Keratinocyte (primary cell): ENCODE results near the gene MRC2. TPM values are rescaled to one million over a fixed set of nuclear protein-coding genes. Genes with fewer than 3 reads are reported as not detected.

ENCODE experiments used
- DNase-seq: peaks from one replicate; pipeline ENCODE4 v3.0.0-alpha.2; 2011; ENCODE audit warnings: low read depth, missing footprints, low spot score
- FAIRE-seq: peaks from 2 replicates; lab custom pipeline; 2011; peaks lifted over from hg19 to GRCh38; lab: Jason Lieb, UNC
- H2AFZ ChIP-seq: 2 replicates; pipeline ENCODE4 v1.6.0; 2012; ENCODE audit warnings: low read length, control low read depth, inconsistent platforms; ENCODE audit not compliant: control insufficient read depth
- H3K27ac ChIP-seq: 2 replicates; pipeline ENCODE4 v1.5.1; 2011; ENCODE audit warnings: low read length; ENCODE audit not compliant: control insufficient read depth, insufficient read depth
- H3K27me3 ChIP-seq: 3 replicates; pipeline ENCODE4 v1.6.0; 2011; ENCODE audit warnings: low read length; ENCODE audit not compliant: control insufficient read depth, insufficient read depth; ENCODE audit errors: extremely low read depth
- H3K36me3 ChIP-seq, 2 experiments: 2 replicates in 1 of 2; 3 replicates in 1 of 2; pipeline ENCODE4 v1.5.1; 2011; ENCODE audit warnings: low read length in 2 of 2, mild to moderate bottlenecking in 1 of 2; ENCODE audit not compliant: control insufficient read depth in 2 of 2, insufficient read depth in 2 of 2; ENCODE audit errors: extremely low read depth in 1 of 2
- H3K4me1 ChIP-seq: 3 replicates; pipeline ENCODE4 v1.5.1; 2011; ENCODE audit warnings: low read length; ENCODE audit not compliant: control insufficient read depth, insufficient read depth; ENCODE audit errors: extremely low read depth
- H3K4me2 ChIP-seq: 3 replicates; pipeline ENCODE4 v1.6.0; 2011; ENCODE audit warnings: low read depth, low read length; ENCODE audit not compliant: control insufficient read depth, insufficient read depth; ENCODE audit errors: extremely low read depth
- H3K4me3 ChIP-seq, 3 experiments: fragments of 200-600 bp in 1 of 3; sonication (generic) in 1 of 3; 2 replicates in 2 of 3; 3 replicates in 1 of 3; pipeline ENCODE4 v1.5.1; 2011 to 2016; ENCODE audit warnings: low read length in 3 of 3, mild to moderate bottlenecking in 3 of 3, control low read depth in 2 of 3, inconsistent platforms in 1 of 3, low read depth in 1 of 3, mixed read lengths in 1 of 3, mixed run types in 1 of 3, moderate library complexity in 1 of 3; ENCODE audit not compliant: control insufficient read depth in 2 of 3, insufficient read depth in 2 of 3; ENCODE audit errors: extremely low read depth in 1 of 3
- H3K79me2 ChIP-seq: 2 replicates; pipeline ENCODE4 v1.6.0; 2012; ENCODE audit warnings: low read length; ENCODE audit not compliant: control insufficient read depth, insufficient read depth
- H3K9ac ChIP-seq: 3 replicates; pipeline ENCODE4 v1.6.0; 2011; ENCODE audit warnings: low read length; ENCODE audit not compliant: control insufficient read depth, insufficient read depth; ENCODE audit errors: extremely low read depth
- H3K9me1 ChIP-seq: 3 replicates; pipeline ENCODE4 v1.6.0; 2011; ENCODE audit warnings: low read length; ENCODE audit not compliant: control insufficient read depth, insufficient read depth; ENCODE audit errors: extremely low read depth
- H3K9me3 ChIP-seq: 2 replicates; pipeline ENCODE4 v1.5.1; 2012; ENCODE audit warnings: low read depth, low read length; ENCODE audit not compliant: control insufficient read depth
- H4K20me1 ChIP-seq: 3 replicates; pipeline ENCODE4 v1.6.0; 2011; ENCODE audit warnings: low read length; ENCODE audit not compliant: control insufficient read depth, insufficient read depth; ENCODE audit errors: extremely low read depth
- EZH2 ChIP-seq: IDR thresholded peaks from one replicate; pipeline ENCODE4 v1.6.1; 2012; ENCODE audit warnings: inconsistent platforms, mild to moderate bottlenecking, low read length, moderate library complexity
- dilution Hi-C: fragments of 300-500 bp; cut with MboI; formaldehyde crosslinking; loops from one replicate; pipeline ENCODE4 v1.7.0; 2020; ENCODE audit warnings: low sequenced_read_pairs; ENCODE audit not compliant: extremely low pct_ligation_motif_present
- polyA plus RNA-seq, 5 experiments: library from polyadenylated mRNA; depleted of rRNA in 3 of 5; stranded (reverse) in 3 of 5; stranded (forward) in 1 of 5; unstranded in 1 of 5; fragments of >200 nt; gene quantifications; 1 replicate in 1 of 5; 2 replicates in 3 of 5; 3 replicates in 1 of 5; pipeline versions ENCODE4 v1.2.1 to v1.2.3, GENCODE V29; 2011 to 2012; ENCODE audit warnings: missing spikeins in 2 of 5, low read depth in 1 of 5, low replicate concordance in 1 of 5
- TF ChIP-seq, protein P1 (sequence below), 3 experiments: IDR thresholded peaks in 1 of 3; conservative IDR thresholded peaks in 1 of 3; optimal IDR thresholded peaks in 1 of 3; 2 replicates in 2 of 3; 3 replicates in 1 of 3; pipeline versions ENCODE3 to v1.5.1; 2011; ENCODE audit warnings: low read length in 3 of 3, mild to moderate bottlenecking in 3 of 3, moderate library complexity in 2 of 3, control low read depth in 1 of 3, inconsistent platforms in 1 of 3; ENCODE audit not compliant: insufficient read depth in 2 of 3; ENCODE audit errors: extremely low read depth in 1 of 3

MRC2 gene
- polyA plus RNA-seq, 1 donor (not counting 4 experiments of a cell fraction or from before 2014, with no cell fraction given), result 14.0 TPM

DNA sequence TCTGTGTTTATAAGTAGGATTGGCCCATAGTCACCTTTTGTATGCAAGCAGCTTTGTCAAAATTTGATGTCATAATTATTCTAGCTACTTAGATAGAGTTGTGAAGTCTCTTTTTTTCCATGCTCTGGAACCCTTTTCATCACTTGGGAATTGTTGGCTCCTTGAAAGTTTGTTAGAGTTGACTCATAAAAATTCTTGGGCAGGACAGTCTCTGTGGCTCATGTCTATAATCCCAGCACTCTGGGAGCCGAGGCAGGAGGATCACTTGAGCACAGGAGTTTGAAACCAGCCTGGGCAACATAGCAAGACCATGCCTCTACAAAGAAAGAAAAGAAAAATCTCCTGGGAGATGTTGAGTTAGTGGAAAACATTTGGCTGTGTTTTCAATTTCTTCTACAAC lies 45.7 kb upstream of the MRC2 start:
- DNase-seq, result no peak
- no peaks in the 10 kb centered on the region for H3K9me3 ChIP-seq
- H3K9ac ChIP-seq, result no peak overlapping the region
- H3K9me1 ChIP-seq, result no peaks in the 10 kb centered on the region
- H3K4me3 ChIP-seq, result no peak overlapping the region
- H2AFZ ChIP-seq, result no peak overlapping the region
- no peaks in the 10 kb centered on the region for H3K27me3 ChIP-seq
- no peak for FAIRE-seq
- dilution Hi-C loops, result no loop called here
- no peak overlapping the region for H3K4me2 ChIP-seq
- TF ChIP-seq, protein P1, sequence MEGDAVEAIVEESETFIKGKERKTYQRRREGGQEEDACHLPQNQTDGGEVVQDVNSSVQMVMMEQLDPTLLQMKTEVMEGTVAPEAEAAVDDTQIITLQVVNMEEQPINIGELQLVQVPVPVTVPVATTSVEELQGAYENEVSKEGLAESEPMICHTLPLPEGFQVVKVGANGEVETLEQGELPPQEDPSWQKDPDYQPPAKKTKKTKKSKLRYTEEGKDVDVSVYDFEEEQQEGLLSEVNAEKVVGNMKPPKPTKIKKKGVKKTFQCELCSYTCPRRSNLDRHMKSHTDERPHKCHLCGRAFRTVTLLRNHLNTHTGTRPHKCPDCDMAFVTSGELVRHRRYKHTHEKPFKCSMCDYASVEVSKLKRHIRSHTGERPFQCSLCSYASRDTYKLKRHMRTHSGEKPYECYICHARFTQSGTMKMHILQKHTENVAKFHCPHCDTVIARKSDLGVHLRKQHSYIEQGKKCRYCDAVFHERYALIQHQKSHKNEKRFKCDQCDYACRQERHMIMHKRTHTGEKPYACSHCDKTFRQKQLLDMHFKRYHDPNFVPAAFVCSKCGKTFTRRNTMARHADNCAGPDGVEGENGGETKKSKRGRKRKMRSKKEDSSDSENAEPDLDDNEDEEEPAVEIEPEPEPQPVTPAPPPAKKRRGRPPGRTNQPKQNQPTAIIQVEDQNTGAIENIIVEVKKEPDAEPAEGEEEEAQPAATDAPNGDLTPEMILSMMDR (optimal IDR thresholded peaks at IDR 0.05 in 1 of 3, IDR thresholded peaks at IDR 0.05 in 1 of 3, conservative IDR thresholded peaks at IDR 0.05 in 1 of 3; ENCODE audit: extremely low read depth in 1 of 3, insufficient read depth in 2 of 3, low read length in 3 of 3), result no peak
- no peak for TF ChIP-seq EZH2
- H4K20me1 ChIP-seq, result no peaks in the 10 kb centered on the region
- no peaks in the 10 kb centered on the region for H3K79me2 ChIP-seq
- H3K27ac ChIP-seq, result no peak overlapping the region
- H3K4me1 ChIP-seq, result no peaks in the 10 kb centered on the region
- peaks cover 8 to 9% of the 10 kb centered on the region in 2 experiments for H3K36me3 ChIP-seq

DNA sequence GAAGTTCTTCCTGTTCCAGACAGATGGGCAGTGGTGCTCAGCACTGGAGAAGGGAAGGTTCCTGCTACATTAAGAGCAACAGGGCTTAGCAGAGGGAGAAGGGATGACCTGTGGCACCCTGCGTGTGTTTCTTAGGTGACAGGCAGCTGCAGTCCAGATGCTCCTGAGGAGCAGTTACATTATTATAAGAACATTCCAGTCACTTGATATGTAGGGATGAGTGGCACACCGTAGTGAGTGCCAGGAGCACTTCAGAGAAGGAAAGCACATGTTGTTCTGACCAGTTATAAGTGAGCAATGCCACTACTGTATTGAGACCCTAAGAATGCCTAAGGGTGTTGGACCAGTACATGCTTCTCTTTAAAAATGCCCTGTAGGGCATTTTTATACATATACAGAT lies 39.9 kb upstream of the MRC2 start:
- dilution Hi-C loops, result no loop called here
- no peak overlapping the region for H3K4me3 ChIP-seq
- H3K36me3 ChIP-seq, result peaks cover 13 to 17% of the 10 kb centered on the region in 2 experiments
- H3K4me1 ChIP-seq, result peaks cover 2% of the 10 kb centered on the region
- H4K20me1 ChIP-seq, result peaks cover 4% of the 10 kb centered on the region
- no peak for TF ChIP-seq EZH2
- TF ChIP-seq, protein P1 (optimal IDR thresholded peaks at IDR 0.05 in 1 of 3, IDR thresholded peaks at IDR 0.05 in 1 of 3, conservative IDR thresholded peaks at IDR 0.05 in 1 of 3; ENCODE audit: extremely low read depth in 1 of 3, insufficient read depth in 2 of 3, low read length in 3 of 3), result no peak
- no peaks in the 10 kb centered on the region for H3K27me3 ChIP-seq
- H3K9me3 ChIP-seq, result no peaks in the 10 kb centered on the region
- H3K4me2 ChIP-seq, result no peak overlapping the region
- H3K9me1 ChIP-seq, result no peaks in the 10 kb centered on the region
- H2AFZ ChIP-seq, result no peak overlapping the region
- no peak overlapping the region for H3K27ac ChIP-seq
- H3K9ac ChIP-seq, result no peak overlapping the region
- no peak for DNase-seq
- H3K79me2 ChIP-seq, result no peaks in the 10 kb centered on the region
- no peak for FAIRE-seq
